Measurements from ENCODE around the gene MCU. TPM values are rescaled to one million over a fixed set of nuclear protein-coding genes. Genes with fewer than 3 reads are reported as not detected.

The MCU gene
- total RNA-seq, 1 experiment from 2014 or later = 37.2 TPM

GRCh38 chr10:72796042-72796441, 104.1 kb downstream of the MCU start:
- DNase-seq (ENCODE audit: low spot score) (no peak), ATAC-seq (no peak)
- POLR2A ChIA-PET = no interaction called here
- H3K27ac Mint-ChIP-seq = no peak overlapping the region
- H3K36me3 Mint-ChIP-seq = no peaks in the 10 kb centered on the region
- no peaks in the 10 kb centered on the region for H3K9me3 Mint-ChIP-seq
- no peak for TF ChIP-seq E2F1 (CRISPR knock-in tag; IDR thresholded peaks at IDR 0.05)
- TF ChIP-seq ZNF121 (CRISPR knock-in tag; IDR thresholded peaks at IDR 0.05) = peak; percentile 92
- peaks cover 46% of the 10 kb centered on the region for H3K4me1 Mint-ChIP-seq
- H3K27me3 Mint-ChIP-seq (ENCODE audit: low read depth) = no peaks in the 10 kb centered on the region
- CTCF ChIA-PET = no interaction called here
- H3K4me3 Mint-ChIP-seq = no peak overlapping the region

DNA sequence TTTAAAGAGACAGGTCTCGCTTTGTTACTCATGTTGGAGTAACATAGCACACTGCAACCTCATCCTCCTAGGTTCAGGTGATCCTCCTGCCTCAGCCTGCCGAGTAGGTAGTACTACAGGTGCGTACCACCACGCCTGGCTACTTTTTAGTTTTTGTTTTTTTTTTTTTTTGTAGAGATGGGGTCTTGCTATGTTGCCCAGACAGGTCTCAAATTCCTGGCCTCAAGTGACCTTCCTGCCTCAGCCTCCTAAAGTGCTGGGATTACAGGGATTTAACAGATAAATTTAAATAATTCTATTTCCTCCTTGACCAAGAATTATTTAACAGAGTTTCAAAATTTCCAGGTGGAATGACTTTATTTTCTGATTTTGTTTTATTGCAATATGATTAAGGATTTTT, 104.6 kb downstream of the MCU start:
- ATAC-seq = no peak
- no peak overlapping the region for H3K27ac Mint-ChIP-seq
- POLR2A ChIA-PET = no interaction called here

GRCh38 chr10:72800000-72800740, 108.2 kb downstream of the MCU start:
- no peaks in the 10 kb centered on the region for H3K27me3 Mint-ChIP-seq (ENCODE audit: low read depth)
- POLR2A ChIA-PET = no interaction called here
- H3K4me3 Mint-ChIP-seq = no peak overlapping the region
- TF ChIP-seq, protein P1, sequence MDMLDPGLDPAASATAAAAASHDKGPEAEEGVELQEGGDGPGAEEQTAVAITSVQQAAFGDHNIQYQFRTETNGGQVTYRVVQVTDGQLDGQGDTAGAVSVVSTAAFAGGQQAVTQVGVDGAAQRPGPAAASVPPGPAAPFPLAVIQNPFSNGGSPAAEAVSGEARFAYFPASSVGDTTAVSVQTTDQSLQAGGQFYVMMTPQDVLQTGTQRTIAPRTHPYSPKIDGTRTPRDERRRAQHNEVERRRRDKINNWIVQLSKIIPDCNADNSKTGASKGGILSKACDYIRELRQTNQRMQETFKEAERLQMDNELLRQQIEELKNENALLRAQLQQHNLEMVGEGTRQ (CRISPR knock-in tag; IDR thresholded peaks at IDR 0.05) = no peak
- TF ChIP-seq, protein P2, sequence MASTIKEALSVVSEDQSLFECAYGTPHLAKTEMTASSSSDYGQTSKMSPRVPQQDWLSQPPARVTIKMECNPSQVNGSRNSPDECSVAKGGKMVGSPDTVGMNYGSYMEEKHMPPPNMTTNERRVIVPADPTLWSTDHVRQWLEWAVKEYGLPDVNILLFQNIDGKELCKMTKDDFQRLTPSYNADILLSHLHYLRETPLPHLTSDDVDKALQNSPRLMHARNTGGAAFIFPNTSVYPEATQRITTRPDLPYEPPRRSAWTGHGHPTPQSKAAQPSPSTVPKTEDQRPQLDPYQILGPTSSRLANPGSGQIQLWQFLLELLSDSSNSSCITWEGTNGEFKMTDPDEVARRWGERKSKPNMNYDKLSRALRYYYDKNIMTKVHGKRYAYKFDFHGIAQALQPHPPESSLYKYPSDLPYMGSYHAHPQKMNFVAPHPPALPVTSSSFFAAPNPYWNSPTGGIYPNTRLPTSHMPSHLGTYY (CRISPR knock-in tag; IDR thresholded peaks at IDR 0.05) = no peak
- no peak for TF ChIP-seq ZNF671 (CRISPR knock-in tag; IDR thresholded peaks at IDR 0.05)
- H3K9me3 Mint-ChIP-seq = no peaks in the 10 kb centered on the region
- DNase-seq (ENCODE audit: low spot score) = no peak
- ATAC-seq = no peak
- H3K27ac Mint-ChIP-seq = peak overlapping the region; percentile 60; the same call in 1 of the 2 replicates
- CTCF ChIA-PET = no interaction called here
- H3K36me3 Mint-ChIP-seq = no peaks in the 10 kb centered on the region
- peaks cover 25% of the 10 kb centered on the region for H3K4me1 Mint-ChIP-seq

More for the DNA sequence above, 104.6 kb downstream of the MCU start:
- Mint-ChIP-seq H3K4me1 (peaks cover 41% of the 10 kb centered on the region), H3K4me3 (no peak overlapping the region), H3K27me3 (ENCODE audit: low read depth) (no peaks in the 10 kb centered on the region), H3K9me3 (no peaks in the 10 kb centered on the region), H3K36me3 (no peaks in the 10 kb centered on the region)
- CTCF ChIA-PET = no interaction called here
- TF ChIP-seq GRHL2 (CRISPR knock-in tag; IDR thresholded peaks at IDR 0.05; ENCODE audit: insufficient replicate concordance, severe bottlenecking) (no peak), ZNF317 (CRISPR knock-in tag; IDR thresholded peaks at IDR 0.05; ENCODE audit: borderline replicate concordance, low read depth) (no peak), USF1 (CRISPR knock-in tag; IDR thresholded peaks at IDR 0.05) (no peak), HMGA2 (CRISPR knock-in tag; IDR thresholded peaks at IDR 0.05) (no peak), ZNF121 (CRISPR knock-in tag; IDR thresholded peaks at IDR 0.05) (peak; percentile 75; the same call in 1 of the 2 replicates)
- no peak for DNase-seq (ENCODE audit: low spot score)

GRCh38 chr10:72800741-72801092, 108.8 kb downstream of the MCU start:
- Mint-ChIP-seq H3K36me3 (no peaks in the 10 kb centered on the region), H3K9me3 (no peaks in the 10 kb centered on the region), H3K4me1 (peaks cover 24% of the 10 kb centered on the region), H3K27me3 (ENCODE audit: low read depth) (no peaks in the 10 kb centered on the region), H3K27ac (no peak overlapping the region), H3K4me3 (no peak overlapping the region)
- CTCF ChIA-PET = interaction anchor here (0.6 kb wide), 1 partner anchor 10 kb away, joined by 3 read pairs; no protein-coding TSS in a partner anchor
- ATAC-seq (no peak), DNase-seq (ENCODE audit: low spot score) (no peak)
- no peak for TF ChIP-seq ZNF138 (CRISPR knock-in tag; conservative IDR thresholded peaks at IDR 0.05)
- no peak for TF ChIP-seq SMAD4 (CRISPR knock-in tag; IDR thresholded peaks at IDR 0.05)
- TF ChIP-seq, protein P1 (CRISPR knock-in tag; IDR thresholded peaks at IDR 0.05) = no peak
- TF ChIP-seq ZNF671 (CRISPR knock-in tag; IDR thresholded peaks at IDR 0.05) = no peak
- no peak for TF ChIP-seq SMAD3 (CRISPR knock-in tag; IDR thresholded peaks at IDR 0.05; ENCODE audit: borderline replicate concordance)
- peak; percentile 80 for TF ChIP-seq ZNF121 (CRISPR knock-in tag; IDR thresholded peaks at IDR 0.05)
- POLR2A ChIA-PET = interaction anchor here (0.6 kb wide), 1 partner anchor 37 kb away, joined by 5 read pairs; no protein-coding TSS in a partner anchor
